Endothelial cell of umbilical vein (primary cell): ENCODE results near the gene ATP8A1. TPM values are rescaled to one million over a fixed set of nuclear protein-coding genes. Genes with fewer than 3 reads are reported as not detected.

Experiments
- BruUV-seq: library from RNA; stranded (reverse); fragments of 400-500 nt; replicated peaks from 2 replicates; lab custom pipeline; 2021; lab: Mats Ljungman, UMichigan
- CTCF ChIA-PET: fragments of 300-600, 350-600 bp; sonication (Branson Sonifier 250); formaldehyde crosslinking; loops from one replicate; lab custom pipeline; 2021; ENCODE audit warnings: antibody characterized with exemption, inconsistent platforms; lab: Charles Lee
- POLR2A ChIA-PET: fragments of 300-600, 350-600 bp; sonication (Branson Sonifier 250); formaldehyde crosslinking; loops from one replicate; lab custom pipeline; 2021; ENCODE audit warnings: antibody characterized with exemption, inconsistent platforms; lab: Charles Lee
- DNase-seq: peaks from one replicate; pipeline ENCODE4 v3.0.0-alpha.2; 2011; ENCODE audit warnings: low read depth, low spot score
- FAIRE-seq: peaks from 2 replicates; lab custom pipeline; 2011; peaks lifted over from hg19 to GRCh38; lab: Jason Lieb, UNC
- H2AFZ ChIP-seq: 2 replicates; pipeline ENCODE4 v1.6.0; 2012; ENCODE audit warnings: low read depth, low read length, control low read depth, inconsistent platforms
- H3K27ac ChIP-seq: 2 replicates; pipeline ENCODE4 v1.5.1; 2011; ENCODE audit warnings: low read depth, mild to moderate bottlenecking, control low read depth, low read length, moderate library complexity; ENCODE audit not compliant: insufficient read depth
- H3K27me3 ChIP-seq, 2 experiments: 2 replicates each; pipeline versions ENCODE4 v1.6.0 to v1.6.1; 2011; ENCODE audit warnings: low read length in 2 of 2, mixed read lengths in 1 of 2; ENCODE audit not compliant: control insufficient read depth in 2 of 2, insufficient read depth in 2 of 2
- H3K36me3 ChIP-seq, 2 experiments: 2 replicates in 1 of 2; 3 replicates in 1 of 2; pipeline ENCODE4 v1.5.1; 2011; ENCODE audit warnings: low read length in 2 of 2, mild to moderate bottlenecking in 1 of 2, moderate library complexity in 1 of 2; ENCODE audit not compliant: control insufficient read depth in 2 of 2, insufficient read depth in 2 of 2; ENCODE audit errors: extremely low read depth in 1 of 2
- H3K4me1 ChIP-seq: 3 replicates; pipeline ENCODE4 v1.5.1; 2011; ENCODE audit warnings: mild to moderate bottlenecking, low read length; ENCODE audit not compliant: control insufficient read depth, insufficient read depth; ENCODE audit errors: extremely low read depth
- H3K4me2 ChIP-seq: 2 replicates; pipeline ENCODE4 v1.6.1; 2011; ENCODE audit warnings: low read length, control low read depth, mixed read lengths; ENCODE audit not compliant: insufficient read depth
- H3K4me3 ChIP-seq, 3 experiments: fragments of 200-600 bp in 1 of 3; sonication (generic), shearing (Covaris generic) in 1 of 3; replicated peaks in 1 of 3; 2 replicates each; pipeline ENCODE4 v1.5.1; 2011 to 2016; ENCODE audit warnings: control low read depth in 3 of 3, low read length in 3 of 3, mild to moderate bottlenecking in 2 of 3, inconsistent platforms in 1 of 3, low read depth in 1 of 3, moderate library complexity in 1 of 3; ENCODE audit not compliant: insufficient read depth in 1 of 3
- H3K79me2 ChIP-seq: 2 replicates; pipeline ENCODE4 v1.6.0; 2012; ENCODE audit warnings: low read length, inconsistent platforms; ENCODE audit not compliant: control insufficient read depth, insufficient read depth
- H3K9ac ChIP-seq: replicated peaks from 2 replicates; pipeline ENCODE3; 2011; ENCODE audit warnings: low read length, control low read depth; ENCODE audit not compliant: insufficient read depth; ENCODE audit errors: extremely low read depth
- H3K9me1 ChIP-seq: replicated peaks from 3 replicates; pipeline ENCODE4 v1.6.0; 2011; ENCODE audit warnings: mild to moderate bottlenecking, low read length; ENCODE audit not compliant: control insufficient read depth, insufficient read depth; ENCODE audit errors: extremely low read depth
- H3K9me3 ChIP-seq: replicated peaks from 2 replicates; pipeline ENCODE4 v1.5.1; 2012; ENCODE audit warnings: low read length, inconsistent platforms; ENCODE audit not compliant: control insufficient read depth, insufficient read depth
- H4K20me1 ChIP-seq: replicated peaks from 2 replicates; pipeline ENCODE3; 2011; ENCODE audit warnings: mild to moderate bottlenecking, low read length; ENCODE audit not compliant: control insufficient read depth, insufficient read depth; ENCODE audit errors: extremely low read depth
- EZH2 ChIP-seq: IDR thresholded peaks from 2 replicates; pipeline ENCODE4 v1.6.1; 2012; ENCODE audit warnings: borderline replicate concordance, low read depth, mild to moderate bottlenecking, moderate library complexity, low read length, inconsistent platforms; ENCODE audit not compliant: severe bottlenecking
- FOS ChIP-seq: IDR thresholded peaks from 2 replicates; pipeline ENCODE4 v1.6.1; 2011; ENCODE audit warnings: mild to moderate bottlenecking, low read length, moderate library complexity, borderline replicate concordance; ENCODE audit not compliant: insufficient read depth
- GATA2 ChIP-seq: IDR thresholded peaks from 2 replicates; pipeline ENCODE4 v1.7.0; 2011; ENCODE audit warnings: low read depth, mild to moderate bottlenecking, moderate library complexity, mixed read lengths, low read length; ENCODE audit not compliant: insufficient read length, insufficient read depth
- MAX ChIP-seq: IDR thresholded peaks from 2 replicates; pipeline ENCODE4 v1.6.1; 2011; ENCODE audit not compliant: insufficient read depth, insufficient read length
- MYC ChIP-seq: IDR thresholded peaks from one replicate; pipeline ENCODE4 v1.6.1; 2011; ENCODE audit warnings: mild to moderate bottlenecking, low read depth, low read length
- POLR2A ChIP-seq: IDR thresholded peaks from 2 replicates; pipeline ENCODE4 v1.6.1; 2012; ENCODE audit warnings: low read depth, mild to moderate bottlenecking, control low read depth, low read length
- POLR2AphosphoS5 ChIP-seq: IDR thresholded peaks from 2 replicates; pipeline ENCODE4 v1.6.1; 2012; ENCODE audit warnings: low read depth, mild to moderate bottlenecking, control low read depth, low read length, moderate library complexity; ENCODE audit not compliant: insufficient read depth
- dilution Hi-C: fragments of 300-500 bp; cut with MboI; formaldehyde crosslinking; loops from one replicate; pipeline ENCODE4 v1.15.0; 2019; ENCODE audit warnings: low sequenced_read_pairs; ENCODE audit not compliant: extremely low pct_ligation_motif_present
- intact Hi-C: fragments of 100-400 bp; cut with micrococcal nuclease; formaldehyde crosslinking; loops from one replicate; pipeline ENCODE4 v1.10.0; 2022
- polyA plus RNA-seq, 4 experiments: library from polyadenylated mRNA; depleted of rRNA in 3 of 4; stranded (reverse) in 3 of 4; unstranded in 1 of 4; fragments of >200 nt; gene quantifications; 2 replicates each; pipeline versions ENCODE4 v1.2.1 to v1.2.3, GENCODE V29; 2011 to 2012; ENCODE audit warnings: missing spikeins in 1 of 4
- total RNA-seq: library from RNA; stranded (reverse); gene quantifications from 2 replicates; pipeline ENCODE4 v1.2.3, GENCODE V29; 2021
- TF ChIP-seq, protein P1 (sequence below), 2 donors: IDR thresholded peaks; 1 replicate in 1 of 2; 2 replicates in 1 of 2; pipeline ENCODE4 v1.5.1; 2011; ENCODE audit warnings: low read length in 2 of 2, mild to moderate bottlenecking in 2 of 2, moderate library complexity in 2 of 2, control low read depth in 1 of 2, inconsistent platforms in 1 of 2, low read depth in 1 of 2; ENCODE audit not compliant: insufficient read depth in 1 of 2; ENCODE audit errors: extremely low read depth in 1 of 2

ATP8A1 gene
- total and polyA plus RNA-seq, 2 donors (not counting 3 experiments of a cell fraction or from before 2014, with no cell fraction given) = 0.97 to 11.5 TPM

- Histone ChIP-seq H3K4me1 (peaks cover 26% of the 10 kb centered on the region), H3K9ac (no peak overlapping the region), H4K20me1 (no peaks in the 10 kb centered on the region), H3K9me1 (no peaks in the 10 kb centered on the region), H3K9me3 (no peaks in the 10 kb centered on the region), H3K79me2 (no peaks in the 10 kb centered on the region), H3K4me3 (peak overlapping the region; percentile 12 to 48 (median 42)), H3K27ac (no peak overlapping the region), H3K4me2 (peak overlapping the region; percentile 62), H2AFZ (peak overlapping the region; percentile 71), H3K27me3 (peaks cover 2 to 16% of the 10 kb centered on the region in 2 experiments), H3K36me3 (no peaks in the 10 kb centered on the region)
- FAIRE-seq (no peak), DNase-seq (no peak)
- ChIA-PET POLR2A (no interaction called here), CTCF (interaction anchor here (0.7 to 3.4 kb wide), 5 partner anchors 9 to 89 kb away, joined by 3 to 30 read pairs (median 3); no protein-coding TSS in a partner anchor)
- no TSS peak for BruUV-seq
- TF ChIP-seq POLR2A (no peak), FOS (no peak), POLR2AphosphoS5 (no peak), EZH2 (no peak), MAX (no peak), GATA2 (no peak)
- dilution Hi-C loops (no loop called here), intact Hi-C loops (loop anchor here (5.0 kb wide), 2 partner anchors 259 to 314 kb away; partner anchors contain the start of gene SHISA3)
Observed at GRCh38 chr4:42656679-42656943, 294 bp downstream of the ATP8A1 start.

GRCh38 chr4:42655921-42656678 is 805 bp downstream of the ATP8A1 start:
- intact Hi-C loops = loop anchor here (5.0 kb wide), 2 partner anchors 259 to 314 kb away; partner anchors contain the start of gene SHISA3
- TF ChIP-seq POLR2AphosphoS5 = no peak
- TF ChIP-seq GATA2 = no peak
- TF ChIP-seq FOS = no peak
- TF ChIP-seq, protein P1, sequence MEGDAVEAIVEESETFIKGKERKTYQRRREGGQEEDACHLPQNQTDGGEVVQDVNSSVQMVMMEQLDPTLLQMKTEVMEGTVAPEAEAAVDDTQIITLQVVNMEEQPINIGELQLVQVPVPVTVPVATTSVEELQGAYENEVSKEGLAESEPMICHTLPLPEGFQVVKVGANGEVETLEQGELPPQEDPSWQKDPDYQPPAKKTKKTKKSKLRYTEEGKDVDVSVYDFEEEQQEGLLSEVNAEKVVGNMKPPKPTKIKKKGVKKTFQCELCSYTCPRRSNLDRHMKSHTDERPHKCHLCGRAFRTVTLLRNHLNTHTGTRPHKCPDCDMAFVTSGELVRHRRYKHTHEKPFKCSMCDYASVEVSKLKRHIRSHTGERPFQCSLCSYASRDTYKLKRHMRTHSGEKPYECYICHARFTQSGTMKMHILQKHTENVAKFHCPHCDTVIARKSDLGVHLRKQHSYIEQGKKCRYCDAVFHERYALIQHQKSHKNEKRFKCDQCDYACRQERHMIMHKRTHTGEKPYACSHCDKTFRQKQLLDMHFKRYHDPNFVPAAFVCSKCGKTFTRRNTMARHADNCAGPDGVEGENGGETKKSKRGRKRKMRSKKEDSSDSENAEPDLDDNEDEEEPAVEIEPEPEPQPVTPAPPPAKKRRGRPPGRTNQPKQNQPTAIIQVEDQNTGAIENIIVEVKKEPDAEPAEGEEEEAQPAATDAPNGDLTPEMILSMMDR (IDR thresholded peaks at IDR 0.05; ENCODE audit: extremely low read depth in 1 of 2, insufficient read depth in 1 of 2, low read depth in 1 of 2, low read length in 2 of 2) = no peak
- TF ChIP-seq MYC = no peak
- POLR2A ChIA-PET = no interaction called here
- Histone ChIP-seq H3K9ac (no peak overlapping the region), H3K36me3 (no peaks in the 10 kb centered on the region), H3K9me3 (no peaks in the 10 kb centered on the region), H2AFZ (peak overlapping the region; percentile 71), H3K4me3 (peak overlapping the region; percentile 10 to 48 (median 42)), H4K20me1 (no peaks in the 10 kb centered on the region), H3K4me2 (peak overlapping the region; percentile 62), H3K27ac (no peak overlapping the region), H3K4me1 (peaks cover 26% of the 10 kb centered on the region), H3K9me1 (no peaks in the 10 kb centered on the region), H3K79me2 (no peaks in the 10 kb centered on the region), H3K27me3 (peaks cover 3 to 15% of the 10 kb centered on the region in 2 experiments)
- CTCF ChIA-PET = interaction anchor here (1.3 to 3.4 kb wide), 4 partner anchors 10 to 89 kb away, joined by 3 to 30 read pairs (median 6); no protein-coding TSS in a partner anchor
- FAIRE-seq (no peak), DNase-seq (peak; percentile 36)
- dilution Hi-C loops = no loop called here
- BruUV-seq = no TSS peak
